ENCODE measurements around the gene TMEM41A.

DNA sequence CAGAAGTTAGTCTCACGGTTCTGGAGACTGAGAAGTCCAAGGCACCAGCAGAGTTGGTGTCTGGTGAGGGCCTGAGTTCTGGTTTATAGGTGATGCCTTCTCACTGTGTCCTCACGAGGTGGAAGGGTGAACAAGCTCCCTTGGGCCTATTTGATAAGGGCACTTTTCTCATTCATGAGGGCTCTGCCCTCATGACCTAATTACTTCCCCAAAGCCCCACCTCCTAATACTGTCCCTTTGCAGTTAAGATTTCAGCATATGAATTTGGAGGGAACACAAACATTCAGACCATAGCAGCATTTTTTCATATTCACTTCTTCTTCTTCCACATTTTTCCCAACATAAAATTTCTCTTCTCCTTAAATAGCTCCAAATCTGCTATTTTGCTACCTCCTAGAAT lies 41.5 kb downstream of the TMEM41A start:
- TF ChIP-seq, protein P1, sequence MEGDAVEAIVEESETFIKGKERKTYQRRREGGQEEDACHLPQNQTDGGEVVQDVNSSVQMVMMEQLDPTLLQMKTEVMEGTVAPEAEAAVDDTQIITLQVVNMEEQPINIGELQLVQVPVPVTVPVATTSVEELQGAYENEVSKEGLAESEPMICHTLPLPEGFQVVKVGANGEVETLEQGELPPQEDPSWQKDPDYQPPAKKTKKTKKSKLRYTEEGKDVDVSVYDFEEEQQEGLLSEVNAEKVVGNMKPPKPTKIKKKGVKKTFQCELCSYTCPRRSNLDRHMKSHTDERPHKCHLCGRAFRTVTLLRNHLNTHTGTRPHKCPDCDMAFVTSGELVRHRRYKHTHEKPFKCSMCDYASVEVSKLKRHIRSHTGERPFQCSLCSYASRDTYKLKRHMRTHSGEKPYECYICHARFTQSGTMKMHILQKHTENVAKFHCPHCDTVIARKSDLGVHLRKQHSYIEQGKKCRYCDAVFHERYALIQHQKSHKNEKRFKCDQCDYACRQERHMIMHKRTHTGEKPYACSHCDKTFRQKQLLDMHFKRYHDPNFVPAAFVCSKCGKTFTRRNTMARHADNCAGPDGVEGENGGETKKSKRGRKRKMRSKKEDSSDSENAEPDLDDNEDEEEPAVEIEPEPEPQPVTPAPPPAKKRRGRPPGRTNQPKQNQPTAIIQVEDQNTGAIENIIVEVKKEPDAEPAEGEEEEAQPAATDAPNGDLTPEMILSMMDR (IDR thresholded peaks at IDR 0.05) = no peak
- TF ChIP-seq EZH2 (IDR thresholded peaks at IDR 0.05; ENCODE audit: borderline replicate concordance, insufficient read depth, low read depth, low read length, poor library complexity, severe bottlenecking) = no peak

All from B cell (primary cell).